K562 (cell line): ENCODE measurements around the gene PDF. TPM values are rescaled to one million over a fixed set of nuclear protein-coding genes. Genes with fewer than 3 reads are reported as not detected.

Source experiments
- BCLAF1 ChIP-seq, 2 experiments: fragments of 450-650 bp in 1 of 2; IDR thresholded peaks; 2 replicates each; pipeline ENCODE4 v1.6.1; 2011 to 2017; ENCODE audit warnings: low read depth in 2 of 2, antibody characterized with exemption in 1 of 2, borderline replicate concordance in 1 of 2, low read length in 1 of 2, mild to moderate bottlenecking in 1 of 2, mixed read lengths in 1 of 2; ENCODE audit not compliant: control insufficient read depth in 1 of 2
- E2F8 ChIP-seq: fragments of 450-650 bp; IDR thresholded peaks from 2 replicates; pipeline ENCODE4 v1.7.1; 2018; ENCODE audit warnings: mild to moderate bottlenecking, low read depth; ENCODE audit not compliant: partially characterized antibody
- HNRNPL ChIP-seq: fragments of 200-400 bp; formaldehyde crosslinking; IDR thresholded peaks from 2 replicates; pipeline ENCODE4 v1.6.1; 2017; ENCODE audit warnings: low read depth, mild to moderate bottlenecking, low read length
- RBM22 ChIP-seq: fragments of 200-400 bp; formaldehyde crosslinking; IDR thresholded peaks from 2 replicates; pipeline ENCODE4 v1.6.1; 2018; ENCODE audit warnings: low read length, low read depth; ENCODE audit not compliant: poor library complexity, severe bottlenecking
- SP2 ChIP-seq: IDR thresholded peaks from 2 replicates; pipeline ENCODE4 v1.6.1; 2011; ENCODE audit warnings: mild to moderate bottlenecking, low read depth, low read length, moderate library complexity; ENCODE audit not compliant: poor library complexity, severe bottlenecking; ENCODE audit errors: extremely low read depth
- polyA plus RNA-seq, 8 experiments: library from polyadenylated mRNA; depleted of rRNA in 4 of 8; stranded (reverse) in 5 of 8; unstranded in 3 of 8; fragments of >200 nt; fragmentation: Nextera tagmentation in 2 of 8; fragmentation: Illumina TruSeq in 1 of 8; extraction: Ambion mirVana in 2 of 8; extraction: Trizol in 1 of 8; gene quantifications; 2 replicates each; pipeline versions ENCODE4 v1.2.1 to v1.2.3, GENCODE V29; 2011 to 2014; ENCODE audit warnings: inconsistent platforms in 1 of 8, missing spikeins in 1 of 8
- total RNA-seq, 7 experiments: library from RNA; depleted of rRNA in 6 of 7; stranded (reverse); fragments of >200 nt in 6 of 7; fragmentation: Illumina TruSeq in 2 of 7; extraction: Trizol in 2 of 7; gene quantifications; 2 replicates each; pipeline versions ENCODE4 v1.2.1 to v1.2.3, GENCODE V29; 2011 to 2021; ENCODE audit warnings: low replicate concordance in 1 of 7
- TF ChIP-seq, protein P1 (sequence below): fragments of 450-650 bp; IDR thresholded peaks from 2 replicates; pipeline ENCODE4 v1.6.1; 2017; ENCODE audit warnings: antibody characterized with exemption
- TF ChIP-seq, protein P2 (sequence below): sonication (generic); formaldehyde crosslinking; IDR thresholded peaks from 2 replicates; pipeline ENCODE4 v1.8.1; 2023; ENCODE audit warnings: mild to moderate bottlenecking, missing genetic modification reagents, moderate library complexity

The PDF gene
- total and polyA plus RNA-seq, 9 of the 15 experiments (the other 6 are each of a cell fraction or from before 2014, with no cell fraction given): 0.15 to 72.4 (median 5.6) TPM

- no peak for TF ChIP-seq E2F8
- peak; percentile 59 for TF ChIP-seq RBM22
- no peak for TF ChIP-seq SP2
- peak; percentile 66 for TF ChIP-seq HNRNPL
- TF ChIP-seq BCLAF1 (IDR thresholded peaks at IDR 0.05; ENCODE audit: borderline replicate concordance in 1 of 2, control insufficient read depth in 1 of 2, low read depth in 2 of 2, low read length in 1 of 2): 0 out of 4 replicates have a peak, but pooled peaks of 1 of the 2 experiments have one; percentile 14
- TF ChIP-seq, protein P1, sequence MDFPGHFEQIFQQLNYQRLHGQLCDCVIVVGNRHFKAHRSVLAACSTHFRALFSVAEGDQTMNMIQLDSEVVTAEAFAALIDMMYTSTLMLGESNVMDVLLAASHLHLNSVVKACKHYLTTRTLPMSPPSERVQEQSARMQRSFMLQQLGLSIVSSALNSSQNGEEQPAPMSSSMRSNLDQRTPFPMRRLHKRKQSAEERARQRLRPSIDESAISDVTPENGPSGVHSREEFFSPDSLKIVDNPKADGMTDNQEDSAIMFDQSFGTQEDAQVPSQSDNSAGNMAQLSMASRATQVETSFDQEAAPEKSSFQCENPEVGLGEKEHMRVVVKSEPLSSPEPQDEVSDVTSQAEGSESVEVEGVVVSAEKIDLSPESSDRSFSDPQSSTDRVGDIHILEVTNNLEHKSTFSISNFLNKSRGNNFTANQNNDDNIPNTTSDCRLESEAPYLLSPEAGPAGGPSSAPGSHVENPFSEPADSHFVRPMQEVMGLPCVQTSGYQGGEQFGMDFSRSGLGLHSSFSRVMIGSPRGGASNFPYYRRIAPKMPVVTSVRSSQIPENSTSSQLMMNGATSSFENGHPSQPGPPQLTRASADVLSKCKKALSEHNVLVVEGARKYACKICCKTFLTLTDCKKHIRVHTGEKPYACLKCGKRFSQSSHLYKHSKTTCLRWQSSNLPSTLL: no peak
- TF ChIP-seq, protein P2, sequence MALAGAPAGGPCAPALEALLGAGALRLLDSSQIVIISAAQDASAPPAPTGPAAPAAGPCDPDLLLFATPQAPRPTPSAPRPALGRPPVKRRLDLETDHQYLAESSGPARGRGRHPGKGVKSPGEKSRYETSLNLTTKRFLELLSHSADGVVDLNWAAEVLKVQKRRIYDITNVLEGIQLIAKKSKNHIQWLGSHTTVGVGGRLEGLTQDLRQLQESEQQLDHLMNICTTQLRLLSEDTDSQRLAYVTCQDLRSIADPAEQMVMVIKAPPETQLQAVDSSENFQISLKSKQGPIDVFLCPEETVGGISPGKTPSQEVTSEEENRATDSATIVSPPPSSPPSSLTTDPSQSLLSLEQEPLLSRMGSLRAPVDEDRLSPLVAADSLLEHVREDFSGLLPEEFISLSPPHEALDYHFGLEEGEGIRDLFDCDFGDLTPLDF: 0 out of 2 replicates have a peak, but pooled peaks have one; percentile 4
These were observed 18.6 kb downstream of the PDF start (continued) for GRCh38 chr16:69311533-69312387.
